HepG2 (cell line): ENCODE data around the gene ATP2C2. TPM values are rescaled to one million over a fixed set of nuclear protein-coding genes. Genes with fewer than 3 reads are reported as not detected.
A peak's percentile ranks its signal among the peaks of the same experiment; 100 is the strongest.

Experiments used
- AKAP8 ChIP-seq: sonication (generic); formaldehyde crosslinking; IDR thresholded peaks from 2 replicates; pipeline ENCODE4 v1.5.1; 2020; ENCODE audit warnings: mild to moderate bottlenecking, missing genetic modification reagents
- EEA1 ChIP-seq: sonication (generic); formaldehyde crosslinking; IDR thresholded peaks from 2 replicates; pipeline ENCODE4 v1.5.1; 2020; ENCODE audit warnings: mild to moderate bottlenecking, missing genetic modification reagents, borderline replicate concordance
- FOXP1 ChIP-seq, 2 experiments: fragments of 450-650 bp in 1 of 2; IDR thresholded peaks; 2 replicates each; pipeline ENCODE4 v1.6.1; 2017 to 2018; ENCODE audit warnings: antibody characterized with exemption in 1 of 2
- MEIS2 ChIP-seq: sonication (generic); formaldehyde crosslinking; IDR thresholded peaks from 2 replicates; pipeline ENCODE4 v1.9.0; 2021; ENCODE audit warnings: mild to moderate bottlenecking, missing genetic modification reagents
- MYC ChIP-seq: sonication (generic); formaldehyde crosslinking; IDR thresholded peaks from 2 replicates; pipeline ENCODE4 v1.9.0; 2021; ENCODE audit warnings: missing genetic modification reagents, borderline replicate concordance
- SCMH1 ChIP-seq: sonication (generic); formaldehyde crosslinking; IDR thresholded peaks from 2 replicates; pipeline ENCODE4 v1.9.0; 2021; ENCODE audit warnings: missing genetic modification reagents, mild to moderate bottlenecking, borderline replicate concordance
- ZNF263 ChIP-seq: sonication (generic); formaldehyde crosslinking; IDR thresholded peaks from 2 replicates; pipeline ENCODE4 v1.4.0; 2020; ENCODE audit warnings: missing genetic modification reagents
- ZNF451 ChIP-seq: sonication (generic); formaldehyde crosslinking; IDR thresholded peaks from 2 replicates; pipeline ENCODE4 v1.5.0; 2020; ENCODE audit warnings: mild to moderate bottlenecking, missing genetic modification reagents
- ZNF709 ChIP-seq: sonication (generic); formaldehyde crosslinking; IDR thresholded peaks from 2 replicates; pipeline ENCODE4 v1.5.0; 2020; ENCODE audit warnings: mild to moderate bottlenecking, missing genetic modification reagents
- ZNF850 ChIP-seq: sonication (generic); formaldehyde crosslinking; conservative IDR thresholded peaks from 2 replicates; pipeline ENCODE4 v1.9.0; 2021; ENCODE audit warnings: mild to moderate bottlenecking, missing genetic modification reagents
- polyA plus RNA-seq, 8 experiments: library from polyadenylated mRNA; depleted of rRNA in 3 of 8; stranded (reverse) in 7 of 8; unstranded in 1 of 8; fragments of >200 nt; fragmentation: Illumina TruSeq in 4 of 8; extraction: Trizol in 4 of 8; gene quantifications; 2 replicates each; pipeline versions ENCODE4 v1.2.1 to v1.2.3, GENCODE V29; 2011 to 2016; ENCODE audit warnings: low read depth in 4 of 8, missing spikeins in 1 of 8, mixed read lengths in 1 of 8; ENCODE audit not compliant: insufficient read depth in 1 of 8
- total RNA-seq, 5 experiments: library from RNA; depleted of rRNA; stranded (reverse); fragments of >200 nt; fragmentation: Illumina TruSeq; extraction: Trizol; gene quantifications; 2 replicates each; pipeline ENCODE4 v1.2.3, GENCODE V29; 2016; ENCODE audit warnings: low read depth in 1 of 5
- TF ChIP-seq, protein P1 (sequence below): sonication (generic); formaldehyde crosslinking; IDR thresholded peaks from 2 replicates; pipeline ENCODE4 v1.4.0; 2020; ENCODE audit warnings: missing genetic modification reagents
- TF ChIP-seq, protein P2 (sequence below): sonication (generic); formaldehyde crosslinking; IDR thresholded peaks from 2 replicates; pipeline ENCODE4 v1.5.0; 2020; ENCODE audit warnings: mild to moderate bottlenecking, missing genetic modification reagents
- TF ChIP-seq, protein P3 (sequence below), 2 experiments: sonication (generic) in 1 of 2; formaldehyde crosslinking in 1 of 2; IDR thresholded peaks; 2 replicates each; pipeline versions ENCODE4 v1.5.1 to v1.6.1; 2011 to 2020; ENCODE audit warnings: borderline replicate concordance in 1 of 2, low read depth in 1 of 2, low read length in 1 of 2, mild to moderate bottlenecking in 1 of 2, missing genetic modification reagents in 1 of 2, moderate library complexity in 1 of 2
- TF ChIP-seq, protein P4 (sequence below): sonication (generic); formaldehyde crosslinking; IDR thresholded peaks from 2 replicates; pipeline ENCODE4 v1.5.0; 2020; ENCODE audit warnings: mild to moderate bottlenecking, missing genetic modification reagents, borderline replicate concordance
- TF ChIP-seq, protein P5 (sequence below): sonication (generic); formaldehyde crosslinking; IDR thresholded peaks from 2 replicates; pipeline ENCODE4 v1.5.0; 2020; ENCODE audit warnings: missing genetic modification reagents

Gene ATP2C2
- total and polyA plus RNA-seq, 2 of the 13 experiments (the other 11 are each of a cell fraction or from before 2014, with no cell fraction given): 0.07 TPM; not detected in 1

DNA sequence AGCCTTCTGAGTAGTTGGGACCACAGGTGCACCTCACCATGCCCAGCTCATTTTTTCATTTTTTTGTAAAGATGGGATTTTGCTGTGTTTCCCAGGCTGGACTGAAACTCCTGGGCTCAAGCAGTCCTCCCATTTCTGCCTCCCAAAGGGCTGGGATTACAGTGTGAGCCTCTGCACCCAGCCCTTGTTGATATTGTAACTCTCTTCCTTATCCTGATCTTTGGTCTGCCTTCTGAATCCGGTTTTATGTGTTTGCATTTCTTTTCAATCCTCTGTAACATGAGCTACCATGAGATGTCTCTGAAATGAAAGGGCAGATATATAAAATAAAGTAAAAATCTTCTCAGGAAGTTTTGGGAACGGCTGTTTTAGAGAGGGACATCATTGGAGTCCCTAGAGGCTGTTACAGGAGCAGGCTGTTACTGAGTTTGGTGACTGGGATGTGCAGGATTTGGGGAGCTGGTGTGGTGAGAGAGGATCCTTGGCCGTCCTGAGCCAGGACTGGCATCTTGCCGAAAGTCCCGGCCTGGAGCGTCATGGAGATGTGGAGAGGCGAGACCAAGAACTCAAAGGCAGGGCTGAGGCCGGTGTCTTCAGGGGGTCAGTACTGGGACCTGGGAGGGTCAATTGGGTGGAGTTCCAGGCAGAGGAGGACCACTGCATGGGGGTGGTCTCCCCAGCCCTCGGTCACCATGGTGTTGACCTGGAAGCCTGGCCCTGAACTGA is 39.4 kb downstream of the ATP2C2 start (continued):
- TF ChIP-seq ZNF850 (CRISPR knock-in tag) (no peak), AKAP8 (no peak), SCMH1 (CRISPR knock-in tag) (no peak), ZNF709 (CRISPR knock-in tag) (no peak), ZNF263 (CRISPR knock-in tag) (peak; percentile 66; the same call in 1 of the 2 replicates), FOXP1 (IDR thresholded peaks at IDR 0.05) (no peak), FOXP1 (CRISPR knock-in tag; IDR thresholded peaks at IDR 0.05) (no peak), MYC (no peak), MEIS2 (no peak), EEA1 (no peak), ZNF451 (no peak)
- TF ChIP-seq, protein P1, sequence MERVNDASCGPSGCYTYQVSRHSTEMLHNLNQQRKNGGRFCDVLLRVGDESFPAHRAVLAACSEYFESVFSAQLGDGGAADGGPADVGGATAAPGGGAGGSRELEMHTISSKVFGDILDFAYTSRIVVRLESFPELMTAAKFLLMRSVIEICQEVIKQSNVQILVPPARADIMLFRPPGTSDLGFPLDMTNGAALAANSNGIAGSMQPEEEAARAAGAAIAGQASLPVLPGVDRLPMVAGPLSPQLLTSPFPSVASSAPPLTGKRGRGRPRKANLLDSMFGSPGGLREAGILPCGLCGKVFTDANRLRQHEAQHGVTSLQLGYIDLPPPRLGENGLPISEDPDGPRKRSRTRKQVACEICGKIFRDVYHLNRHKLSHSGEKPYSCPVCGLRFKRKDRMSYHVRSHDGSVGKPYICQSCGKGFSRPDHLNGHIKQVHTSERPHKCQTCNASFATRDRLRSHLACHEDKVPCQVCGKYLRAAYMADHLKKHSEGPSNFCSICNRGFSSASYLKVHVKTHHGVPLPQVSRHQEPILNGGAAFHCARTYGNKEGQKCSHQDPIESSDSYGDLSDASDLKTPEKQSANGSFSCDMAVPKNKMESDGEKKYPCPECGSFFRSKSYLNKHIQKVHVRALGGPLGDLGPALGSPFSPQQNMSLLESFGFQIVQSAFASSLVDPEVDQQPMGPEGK: no peak
- TF ChIP-seq, protein P2, sequence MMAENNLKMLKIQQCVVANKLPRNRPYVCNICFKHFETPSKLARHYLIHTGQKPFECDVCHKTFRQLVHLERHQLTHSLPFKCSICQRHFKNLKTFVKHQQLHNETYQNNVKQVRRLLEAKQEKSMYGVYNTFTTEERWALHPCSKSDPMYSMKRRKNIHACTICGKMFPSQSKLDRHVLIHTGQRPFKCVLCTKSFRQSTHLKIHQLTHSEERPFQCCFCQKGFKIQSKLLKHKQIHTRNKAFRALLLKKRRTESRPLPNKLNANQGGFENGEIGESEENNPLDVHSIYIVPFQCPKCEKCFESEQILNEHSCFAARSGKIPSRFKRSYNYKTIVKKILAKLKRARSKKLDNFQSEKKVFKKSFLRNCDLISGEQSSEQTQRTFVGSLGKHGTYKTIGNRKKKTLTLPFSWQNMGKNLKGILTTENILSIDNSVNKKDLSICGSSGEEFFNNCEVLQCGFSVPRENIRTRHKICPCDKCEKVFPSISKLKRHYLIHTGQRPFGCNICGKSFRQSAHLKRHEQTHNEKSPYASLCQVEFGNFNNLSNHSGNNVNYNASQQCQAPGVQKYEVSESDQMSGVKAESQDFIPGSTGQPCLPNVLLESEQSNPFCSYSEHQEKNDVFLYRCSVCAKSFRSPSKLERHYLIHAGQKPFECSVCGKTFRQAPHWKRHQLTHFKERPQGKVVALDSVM (CRISPR knock-in tag): peak; percentile 72
- TF ChIP-seq, protein P3, sequence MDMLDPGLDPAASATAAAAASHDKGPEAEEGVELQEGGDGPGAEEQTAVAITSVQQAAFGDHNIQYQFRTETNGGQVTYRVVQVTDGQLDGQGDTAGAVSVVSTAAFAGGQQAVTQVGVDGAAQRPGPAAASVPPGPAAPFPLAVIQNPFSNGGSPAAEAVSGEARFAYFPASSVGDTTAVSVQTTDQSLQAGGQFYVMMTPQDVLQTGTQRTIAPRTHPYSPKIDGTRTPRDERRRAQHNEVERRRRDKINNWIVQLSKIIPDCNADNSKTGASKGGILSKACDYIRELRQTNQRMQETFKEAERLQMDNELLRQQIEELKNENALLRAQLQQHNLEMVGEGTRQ (IDR thresholded peaks at IDR 0.05; ENCODE audit: low read depth, low read length): no peak
- TF ChIP-seq, protein P3 (CRISPR knock-in tag; IDR thresholded peaks at IDR 0.05; ENCODE audit: borderline replicate concordance): no peak
- TF ChIP-seq, protein P4, sequence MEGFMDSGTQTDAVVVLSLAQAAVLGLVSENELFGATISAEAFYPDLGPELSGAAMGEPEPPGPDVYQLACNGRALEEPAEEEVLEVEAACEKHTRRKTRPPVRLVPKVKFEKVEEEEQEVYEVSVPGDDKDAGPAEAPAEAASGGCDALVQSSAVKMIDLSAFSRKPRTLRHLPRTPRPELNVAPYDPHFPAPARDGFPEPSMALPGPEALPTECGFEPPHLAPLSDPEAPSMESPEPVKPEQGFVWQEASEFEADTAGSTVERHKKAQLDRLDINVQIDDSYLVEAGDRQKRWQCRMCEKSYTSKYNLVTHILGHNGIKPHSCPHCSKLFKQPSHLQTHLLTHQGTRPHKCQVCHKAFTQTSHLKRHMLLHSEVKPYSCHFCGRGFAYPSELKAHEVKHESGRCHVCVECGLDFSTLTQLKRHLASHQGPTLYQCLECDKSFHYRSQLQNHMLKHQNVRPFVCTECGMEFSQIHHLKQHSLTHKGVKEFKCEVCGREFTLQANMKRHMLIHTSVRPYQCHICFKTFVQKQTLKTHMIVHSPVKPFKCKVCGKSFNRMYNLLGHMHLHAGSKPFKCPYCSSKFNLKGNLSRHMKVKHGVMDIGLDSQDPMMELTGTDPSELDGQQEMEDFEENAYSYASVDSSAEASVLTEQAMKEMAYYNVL: no peak
- TF ChIP-seq, protein P5, sequence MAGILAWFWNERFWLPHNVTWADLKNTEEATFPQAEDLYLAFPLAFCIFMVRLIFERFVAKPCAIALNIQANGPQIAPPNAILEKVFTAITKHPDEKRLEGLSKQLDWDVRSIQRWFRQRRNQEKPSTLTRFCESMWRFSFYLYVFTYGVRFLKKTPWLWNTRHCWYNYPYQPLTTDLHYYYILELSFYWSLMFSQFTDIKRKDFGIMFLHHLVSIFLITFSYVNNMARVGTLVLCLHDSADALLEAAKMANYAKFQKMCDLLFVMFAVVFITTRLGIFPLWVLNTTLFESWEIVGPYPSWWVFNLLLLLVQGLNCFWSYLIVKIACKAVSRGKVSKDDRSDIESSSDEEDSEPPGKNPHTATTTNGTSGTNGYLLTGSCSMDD (CRISPR knock-in tag): no peak
